ENCODE data around the gene SERPINA9.
"Not testable (repeated sequence)": the region's sequence is repeated elsewhere in the genome, so short reads cannot be mapped to it uniquely, and the experiment has no call there.

Gene SERPINA9

DNA sequence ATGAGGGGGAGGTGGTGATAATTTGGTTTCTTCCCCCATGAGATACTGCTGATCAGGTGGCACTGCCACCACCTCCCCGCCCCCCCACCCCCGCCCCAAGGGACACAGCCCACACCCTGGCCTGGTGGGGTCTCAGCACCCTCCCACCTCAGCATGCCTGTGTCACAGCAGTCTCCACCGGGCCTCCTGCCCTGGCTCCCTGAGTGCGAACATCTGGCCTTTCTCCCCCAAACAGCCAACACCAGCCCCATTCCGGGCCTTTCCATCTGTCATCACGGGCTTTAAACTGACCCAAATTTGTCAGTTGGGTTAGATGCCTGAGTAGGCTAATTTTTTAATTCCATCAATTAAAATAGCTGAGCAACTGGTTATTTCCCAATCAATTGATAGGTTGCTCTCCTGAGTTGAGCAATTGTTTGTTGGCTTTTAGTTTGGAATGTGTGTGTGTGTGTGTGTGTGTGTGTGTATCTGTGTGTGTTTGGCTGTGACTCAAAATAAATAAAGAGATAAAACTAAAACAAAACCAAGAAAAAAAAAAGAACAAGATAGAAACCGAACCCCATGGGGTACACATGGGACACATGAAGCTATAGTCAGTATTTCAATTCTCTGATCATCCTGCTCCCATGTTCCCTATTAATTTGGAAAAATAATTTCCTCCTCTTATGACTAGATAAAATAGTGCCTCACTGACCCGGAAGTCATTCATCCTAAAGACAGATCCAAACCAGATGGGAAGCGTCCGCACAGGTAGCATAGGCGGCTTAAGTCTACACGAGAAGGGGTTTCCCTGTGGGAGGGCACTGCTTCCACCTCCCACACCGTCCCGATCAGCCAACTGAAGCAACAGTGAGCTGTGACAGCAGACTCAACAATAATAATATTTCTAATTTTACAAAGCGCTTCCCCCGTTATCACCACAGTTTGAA is 25.9 kb upstream of the SERPINA9 start:
- no peak overlapping the region for H3K4me3 ChIP-seq (ENCODE audit: low read length)
- TF ChIP-seq ZNF274 (IDR thresholded peaks at IDR 0.05; ENCODE audit: low read depth, low read length) = no peak

- no peak for TF ChIP-seq ZNF274 (IDR thresholded peaks at IDR 0.05; ENCODE audit: low read depth, low read length)
- no peak overlapping the region for H3K4me3 ChIP-seq (ENCODE audit: low read length)
Measured at GRCh38 chr14:94500264-94500663, 24.3 kb upstream of the SERPINA9 start.

DNA sequence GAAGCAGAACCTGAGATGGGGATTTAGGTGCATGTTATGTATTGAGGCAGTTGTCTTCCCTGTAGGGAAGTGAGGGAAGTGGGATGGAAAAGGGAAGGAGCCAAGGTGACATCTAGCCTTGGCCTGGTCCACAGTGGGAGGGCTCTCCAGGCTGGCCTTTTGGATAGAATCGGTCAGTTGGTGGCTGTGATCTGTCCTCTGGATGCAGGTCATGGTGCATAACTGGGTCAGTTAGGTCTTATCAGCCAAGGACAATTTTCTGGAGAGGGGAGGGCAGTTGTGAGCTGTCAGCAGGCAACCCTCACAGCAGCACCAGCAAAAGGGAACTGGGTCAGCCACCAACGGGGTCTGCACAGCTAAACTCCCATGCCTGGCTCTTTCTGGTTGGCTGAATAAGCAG is 23.7 kb upstream of the SERPINA9 start:
- H3K4me3 ChIP-seq (ENCODE audit: low read length) = no peak overlapping the region
- no peak for TF ChIP-seq ZNF274 (IDR thresholded peaks at IDR 0.05; ENCODE audit: low read depth, low read length)

- no peak overlapping the region for H3K4me3 ChIP-seq (ENCODE audit: low read length)
- TF ChIP-seq ZNF274 (IDR thresholded peaks at IDR 0.05; ENCODE audit: low read depth, low read length) = no peak
Measured at GRCh38 chr14:94498215-94498614, 22.2 kb upstream of the SERPINA9 start.

DNA sequence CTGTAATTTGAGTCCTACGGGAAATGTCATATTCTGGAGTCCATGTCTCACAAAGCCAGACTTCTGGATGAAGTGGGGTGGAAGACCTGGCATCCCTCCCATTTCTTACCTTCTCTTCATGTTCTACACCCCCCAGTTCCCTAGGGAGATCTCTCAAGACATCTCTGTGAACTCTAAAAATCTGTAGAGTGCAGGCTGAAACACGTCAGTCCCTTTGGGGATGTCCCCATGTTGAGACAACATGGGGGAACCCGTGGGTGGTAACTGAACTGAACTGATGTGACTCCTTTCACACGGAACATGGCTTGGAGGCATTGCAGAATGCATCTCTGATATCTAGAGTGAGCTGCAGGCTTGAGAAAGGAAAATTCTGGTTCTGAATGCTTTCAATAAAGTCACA is 18.1 kb upstream of the SERPINA9 start:
- H3K4me3 ChIP-seq (ENCODE audit: low read length) = no peak overlapping the region
- no peak for TF ChIP-seq ZNF274 (IDR thresholded peaks at IDR 0.05; ENCODE audit: low read depth, low read length)

DNA sequence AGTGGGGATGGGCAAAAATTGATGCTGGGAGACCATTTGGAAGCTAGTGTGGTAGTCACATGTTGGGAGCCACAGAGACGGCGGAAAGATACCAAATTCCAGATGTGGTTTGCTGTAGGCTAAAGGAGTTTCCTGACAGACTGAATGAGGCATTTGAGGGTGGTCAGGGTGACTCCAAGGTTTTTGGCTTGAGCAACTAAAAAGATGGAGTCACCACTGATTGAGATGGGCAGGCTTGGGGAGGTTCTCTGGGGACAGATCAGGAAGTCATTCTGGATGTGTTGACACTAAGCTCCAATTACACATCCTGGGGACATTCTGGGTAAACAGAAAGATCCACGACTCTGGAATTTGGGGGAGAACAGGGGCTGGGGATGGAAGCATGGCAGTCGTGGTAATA is 15.5 kb upstream of the SERPINA9 start:
- H3K4me3 ChIP-seq (ENCODE audit: low read length) = no peak overlapping the region
- no peak for TF ChIP-seq ZNF274 (IDR thresholded peaks at IDR 0.05; ENCODE audit: low read depth, low read length)

DNA sequence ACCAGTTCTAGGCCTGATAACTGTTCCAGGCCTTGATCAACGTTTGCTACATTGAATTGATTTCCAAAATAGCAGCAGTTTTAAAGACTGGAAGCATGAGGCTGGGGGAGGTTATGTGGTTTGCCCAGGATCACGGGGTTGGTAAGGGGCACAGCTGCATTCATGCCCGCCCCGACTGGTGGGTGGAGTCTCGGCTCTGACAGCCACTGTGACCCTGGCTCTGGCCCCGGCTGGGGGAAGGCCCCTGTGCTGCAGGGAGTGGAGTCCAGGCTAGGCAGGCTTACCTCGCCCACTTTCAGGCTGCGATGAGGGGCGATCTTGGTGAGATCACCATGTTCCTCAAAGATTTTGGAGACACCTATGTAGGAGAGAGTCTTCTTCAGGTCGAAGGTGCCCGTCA is 13.3 kb upstream of the SERPINA9 start:
- no peak for TF ChIP-seq ZNF274 (IDR thresholded peaks at IDR 0.05; ENCODE audit: low read depth, low read length)

DNA sequence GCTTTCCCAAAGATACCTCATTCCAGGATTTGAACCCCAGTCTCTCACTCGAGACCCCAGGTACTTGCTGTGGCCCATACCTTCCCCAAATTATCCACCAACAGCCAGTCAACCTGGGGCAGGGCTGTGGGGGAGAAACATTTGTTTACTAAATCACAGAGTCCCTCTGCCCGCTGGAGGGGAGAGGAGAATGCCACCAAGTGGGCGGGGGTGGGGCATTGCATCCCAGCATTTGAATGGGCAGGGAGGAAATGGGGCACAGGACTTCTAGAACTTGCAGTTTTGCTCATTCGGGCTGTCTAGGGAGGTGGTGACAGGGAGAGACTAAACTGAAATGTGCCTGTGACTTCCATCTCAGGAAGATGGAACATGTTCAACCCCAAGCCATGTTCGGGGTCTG is 10.9 kb upstream of the SERPINA9 start:
- no peak for TF ChIP-seq ZNF274 (IDR thresholded peaks at IDR 0.05; ENCODE audit: low read depth, low read length)
- no peak overlapping the region for H3K4me3 ChIP-seq (ENCODE audit: low read length)

More for the DNA sequence above, 13.3 kb upstream of the SERPINA9 start:
- no peak overlapping the region for H3K4me3 ChIP-seq (ENCODE audit: low read length)

DNA sequence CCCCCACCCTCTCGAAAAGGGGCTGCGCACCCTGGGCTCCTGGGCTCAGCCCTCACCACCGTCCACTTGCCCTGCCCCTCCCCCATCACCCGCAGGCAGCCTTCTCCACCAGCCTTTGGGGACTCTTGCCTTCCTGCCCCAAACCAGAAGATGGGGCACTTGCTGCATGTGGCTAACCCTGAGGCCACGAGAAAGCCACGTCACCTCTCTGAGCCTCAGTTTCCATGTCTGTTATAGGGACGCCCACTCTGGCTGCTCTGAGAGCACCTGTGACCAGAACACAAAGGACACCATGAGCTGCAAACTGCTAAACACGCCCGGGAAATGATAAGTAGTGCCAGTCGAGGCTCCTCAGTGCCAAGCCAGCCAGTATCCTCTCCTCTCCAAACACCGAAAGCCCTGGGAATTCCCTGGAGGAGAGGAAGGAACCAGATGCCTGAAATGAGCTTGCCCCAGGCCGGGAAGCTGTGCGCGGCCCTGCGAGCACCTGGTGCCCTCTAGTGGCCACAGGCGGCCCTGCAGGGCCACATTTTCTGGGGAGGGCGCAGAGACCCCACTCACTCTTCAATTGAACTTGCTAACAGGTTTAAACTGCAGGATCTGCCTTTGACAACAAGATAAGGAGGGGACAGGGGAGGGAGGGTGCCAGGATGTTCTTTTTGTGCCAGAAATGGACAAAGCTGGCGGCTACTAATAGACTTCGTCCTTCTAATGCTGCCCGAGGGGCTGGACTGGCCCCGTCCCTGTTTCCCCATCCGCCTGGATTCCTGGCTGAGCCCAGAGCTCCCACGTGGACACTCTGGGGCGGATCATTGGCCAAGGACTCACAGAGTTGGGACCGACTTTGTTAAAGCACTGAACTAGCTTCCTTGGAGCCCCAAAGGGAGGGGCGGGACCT is 10.2 kb upstream of the SERPINA9 start:
- H3K4me3 ChIP-seq (ENCODE audit: low read length) = no peak overlapping the region
- TF ChIP-seq ZNF274 (IDR thresholded peaks at IDR 0.05; ENCODE audit: low read depth, low read length) = no peak

DNA sequence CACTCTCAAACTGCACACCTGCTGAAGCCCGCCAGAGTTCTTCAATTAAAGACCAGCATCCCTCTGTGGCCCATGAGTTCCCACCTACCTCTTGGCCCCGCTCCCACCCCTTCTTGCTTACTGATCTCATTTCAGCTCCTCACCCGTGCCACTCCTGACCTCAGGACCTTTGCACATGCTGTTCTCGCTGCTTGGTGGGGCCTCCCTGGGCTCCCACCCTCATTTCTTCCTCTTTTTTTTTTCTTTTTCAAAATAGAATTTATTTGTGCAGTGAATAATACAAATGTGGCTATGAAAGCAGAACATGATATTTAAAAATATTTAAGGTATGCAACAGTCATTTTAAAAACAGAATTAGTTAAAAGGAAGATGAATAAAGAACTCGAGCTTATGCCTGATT is 8.5 kb upstream of the SERPINA9 start:
- TF ChIP-seq ZNF274 (IDR thresholded peaks at IDR 0.05; ENCODE audit: low read depth, low read length) = no peak

DNA sequence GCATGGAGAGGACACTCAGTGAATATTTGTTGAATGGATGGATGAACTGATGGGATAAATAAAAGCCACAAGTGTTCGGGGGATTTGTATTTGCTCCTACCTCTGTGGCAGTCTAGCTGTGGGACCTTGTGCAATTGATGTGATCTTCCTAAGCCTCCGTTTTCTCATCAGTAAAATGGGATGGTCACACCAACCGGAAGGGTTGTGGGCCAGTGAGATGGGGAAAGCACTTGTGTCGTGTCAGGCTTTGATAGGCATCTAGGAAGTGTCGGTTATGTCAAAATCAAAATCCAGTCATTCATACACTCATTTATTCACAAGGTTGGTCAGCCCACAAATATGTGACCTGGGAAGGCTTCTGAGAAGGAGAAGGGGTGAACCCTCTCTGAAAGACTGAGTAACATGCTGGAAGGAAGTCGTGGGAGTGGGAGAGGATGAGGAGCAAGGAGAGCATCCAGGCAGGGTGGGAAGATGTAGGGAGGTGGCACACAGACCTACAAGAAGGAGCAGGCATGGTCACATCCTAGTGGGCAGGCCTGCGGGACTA is 7.8 kb upstream of the SERPINA9 start:
- no peak for TF ChIP-seq ZNF274 (IDR thresholded peaks at IDR 0.05; ENCODE audit: low read depth, low read length)
- no peak overlapping the region for H3K4me3 ChIP-seq (ENCODE audit: low read length)

More for the DNA sequence above, 8.5 kb upstream of the SERPINA9 start:
- H3K4me3 ChIP-seq (ENCODE audit: low read length) = no peak overlapping the region

DNA sequence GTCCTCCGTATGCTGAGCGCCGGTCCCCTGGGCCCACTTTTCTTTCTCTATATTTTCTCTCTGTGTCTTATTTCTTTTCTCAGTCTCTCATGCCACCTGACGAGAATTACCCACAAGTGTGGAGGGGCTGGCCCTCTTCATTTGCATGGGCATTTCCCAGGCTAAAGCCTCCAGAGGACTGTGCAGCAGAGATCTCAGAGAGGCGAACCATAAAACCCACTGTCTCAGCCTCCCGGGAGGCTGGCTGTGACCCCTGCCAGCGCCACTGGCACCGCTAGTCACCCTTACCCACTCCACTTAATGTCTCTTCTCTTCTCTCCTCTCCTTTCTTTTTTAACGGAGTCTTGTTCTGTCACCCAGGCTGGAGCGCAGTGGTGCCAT is 7.1 kb upstream of the SERPINA9 start:
- no peak overlapping the region for H3K4me3 ChIP-seq (ENCODE audit: low read length)
- no peak for TF ChIP-seq ZNF274 (IDR thresholded peaks at IDR 0.05; ENCODE audit: low read depth, low read length)

- H3K4me3 ChIP-seq (ENCODE audit: low read length) = not testable (repeated sequence)
Measured at GRCh38 chr14:94482132-94483070, 6.4 kb upstream of the SERPINA9 start.
